Dermis blood vessel endothelial cell (primary cell): ENCODE data around the gene HTR1B. TPM values are rescaled to one million over a fixed set of nuclear protein-coding genes. Genes with fewer than 3 reads are reported as not detected.
A peak's percentile ranks its signal among the peaks of the same experiment; 100 is the strongest.

Experiments
- DNase-seq: peaks from one replicate; pipeline ENCODE4 v3.0.0; 2010
- total RNA-seq: library from RNA; depleted of rRNA; stranded (reverse); fragments of >200 nt; gene quantifications from 2 replicates; pipeline ENCODE4 v1.2.3, GENCODE V29; 2014

HTR1B gene, protein sequence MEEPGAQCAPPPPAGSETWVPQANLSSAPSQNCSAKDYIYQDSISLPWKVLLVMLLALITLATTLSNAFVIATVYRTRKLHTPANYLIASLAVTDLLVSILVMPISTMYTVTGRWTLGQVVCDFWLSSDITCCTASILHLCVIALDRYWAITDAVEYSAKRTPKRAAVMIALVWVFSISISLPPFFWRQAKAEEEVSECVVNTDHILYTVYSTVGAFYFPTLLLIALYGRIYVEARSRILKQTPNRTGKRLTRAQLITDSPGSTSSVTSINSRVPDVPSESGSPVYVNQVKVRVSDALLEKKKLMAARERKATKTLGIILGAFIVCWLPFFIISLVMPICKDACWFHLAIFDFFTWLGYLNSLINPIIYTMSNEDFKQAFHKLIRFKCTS
- 6.1 and 11.7 TPM in 2 replicates for total RNA-seq

DNA sequence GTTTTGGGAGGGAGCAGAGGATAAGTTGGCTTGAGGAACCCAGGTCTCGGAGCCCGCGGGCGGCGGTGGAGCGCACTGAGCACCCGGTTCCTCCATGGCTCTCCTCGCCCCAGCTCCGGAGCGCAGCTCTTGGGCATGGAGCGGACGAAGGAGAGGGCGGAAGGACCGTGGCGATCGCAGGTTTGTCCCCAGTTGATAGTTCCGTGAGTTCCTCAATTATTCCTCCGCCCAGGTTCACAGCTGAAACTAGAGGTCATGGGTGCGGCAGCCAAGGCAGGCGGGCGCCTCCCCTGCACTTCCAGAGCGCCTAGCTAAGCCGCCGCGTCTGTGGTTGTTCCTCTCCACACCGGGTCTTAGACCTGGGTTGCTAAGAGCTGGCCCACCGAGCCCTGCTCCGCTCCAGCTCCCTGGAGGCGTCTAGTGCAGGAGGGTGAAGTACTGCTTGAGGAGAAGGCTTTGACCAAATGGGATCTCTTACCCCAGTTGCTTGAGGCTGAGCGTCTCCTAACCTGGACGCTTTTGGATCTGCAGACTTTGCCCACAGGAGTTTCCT, at the start of gene HTR1B:
Gene HTR1B (minus strand): TSS at position 184 of the 553 bp plus-strand sequence. CDS start 88 bp downstream, at position 96.
- DNase-seq: peak; percentile 50

DNA sequence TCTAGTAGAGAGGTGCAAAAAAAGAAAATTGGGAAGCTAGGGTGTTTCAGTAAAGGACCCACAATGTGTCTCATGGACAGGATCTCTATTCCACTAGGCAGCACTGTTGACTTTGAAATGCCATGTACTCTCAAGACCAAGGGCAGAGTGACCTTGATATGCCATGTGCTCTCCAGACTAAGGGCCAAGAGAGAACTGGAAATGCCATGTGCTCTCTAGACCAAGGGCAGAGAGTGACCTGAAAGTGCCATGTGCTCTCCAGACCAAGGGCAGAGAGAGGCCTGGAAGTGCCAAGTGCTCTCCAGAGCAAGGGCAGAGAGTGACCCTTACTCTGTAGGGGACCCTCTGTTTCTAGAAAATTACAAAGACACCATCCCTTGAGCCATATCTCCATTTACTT, 49.3 kb upstream of the HTR1B start:
- no peak for DNase-seq

DNA sequence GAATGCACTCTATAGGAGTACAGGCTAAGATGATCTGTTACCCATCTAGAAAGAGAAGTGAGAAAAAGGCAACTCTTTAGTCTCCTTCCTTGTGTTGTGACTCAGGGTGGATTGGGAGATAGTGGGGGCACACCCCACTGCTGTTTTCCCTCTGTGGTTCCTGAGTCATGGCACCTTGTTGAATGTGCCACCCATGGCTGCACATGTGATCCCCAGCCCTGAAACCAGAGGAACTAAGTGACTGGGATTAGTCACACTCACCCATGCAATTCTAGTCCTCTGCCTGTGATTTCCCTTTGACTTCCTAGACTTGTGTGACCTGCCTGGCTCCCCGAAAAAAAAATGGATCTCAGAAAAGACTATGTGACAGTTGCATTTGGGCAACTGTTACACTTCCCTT, 48.6 kb upstream of the HTR1B start:
- DNase-seq: no peak

DNA sequence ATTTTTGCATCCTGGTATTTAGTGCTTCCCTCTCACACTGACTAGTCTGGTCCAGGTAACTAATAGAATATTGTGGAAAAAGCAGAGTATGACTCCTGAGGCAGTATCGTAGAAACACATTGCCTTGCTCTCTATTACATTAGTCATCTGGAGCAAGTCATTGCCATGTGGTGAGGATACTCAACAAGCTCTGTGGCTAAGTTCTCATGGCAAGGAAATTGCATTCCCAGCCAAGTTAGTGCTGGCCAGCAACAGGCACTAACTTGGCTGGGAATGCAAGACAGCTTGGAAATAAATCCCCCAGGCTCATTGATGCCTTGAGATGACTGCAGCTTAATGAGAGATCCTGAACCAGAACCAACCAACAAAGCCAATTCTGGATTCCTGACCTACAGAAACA, 39.7 kb upstream of the HTR1B start:
- no peak for DNase-seq

DNA sequence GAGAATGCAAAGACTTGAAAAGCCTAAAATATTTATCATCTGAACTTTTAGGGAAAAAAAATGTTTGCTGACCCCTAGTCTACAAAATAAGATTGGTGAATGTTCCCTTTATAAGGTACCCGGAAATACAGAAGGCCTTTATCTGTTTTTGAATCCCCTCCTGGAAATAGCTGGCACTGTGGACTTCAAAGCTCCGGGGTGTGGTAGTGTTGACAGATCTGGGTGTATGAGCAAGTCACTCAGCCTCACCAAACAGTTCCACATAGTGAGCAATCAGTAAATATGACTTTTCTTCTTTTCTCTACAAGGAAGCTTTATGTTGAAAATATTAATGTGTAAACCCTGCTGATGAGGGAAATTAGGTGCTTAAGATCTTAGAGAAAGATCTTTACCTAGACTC, 29.2 kb upstream of the HTR1B start:
- no peak for DNase-seq

DNA sequence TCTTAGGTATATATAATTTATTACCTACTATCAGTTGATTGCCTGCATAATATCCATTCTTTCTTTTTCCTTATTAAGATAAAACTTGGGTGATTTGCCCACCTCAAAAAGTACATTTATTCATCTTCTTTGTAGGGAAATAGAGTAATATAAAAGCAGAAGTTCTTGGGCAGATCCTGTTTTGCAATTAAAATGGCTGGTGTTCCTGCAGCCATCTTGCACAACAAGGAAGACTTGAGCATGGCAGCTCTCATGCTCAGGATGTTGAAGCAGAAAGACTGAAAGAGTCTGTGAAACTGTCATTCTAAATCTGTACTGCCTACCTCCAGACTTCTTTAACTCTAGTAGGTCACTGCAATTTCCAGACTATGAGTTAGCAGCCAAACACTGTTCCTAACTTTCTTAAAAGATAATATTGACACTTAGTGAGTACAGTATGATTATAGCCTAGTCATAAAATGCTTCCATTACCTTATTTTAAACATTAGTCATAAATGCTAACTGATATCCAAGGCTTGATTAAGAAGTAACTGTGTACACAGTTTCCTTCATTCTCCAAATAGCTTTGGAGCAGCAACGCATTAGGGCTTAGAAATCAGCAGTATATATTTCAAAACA, 24.6 kb upstream of the HTR1B start:
- no peak for DNase-seq

DNA sequence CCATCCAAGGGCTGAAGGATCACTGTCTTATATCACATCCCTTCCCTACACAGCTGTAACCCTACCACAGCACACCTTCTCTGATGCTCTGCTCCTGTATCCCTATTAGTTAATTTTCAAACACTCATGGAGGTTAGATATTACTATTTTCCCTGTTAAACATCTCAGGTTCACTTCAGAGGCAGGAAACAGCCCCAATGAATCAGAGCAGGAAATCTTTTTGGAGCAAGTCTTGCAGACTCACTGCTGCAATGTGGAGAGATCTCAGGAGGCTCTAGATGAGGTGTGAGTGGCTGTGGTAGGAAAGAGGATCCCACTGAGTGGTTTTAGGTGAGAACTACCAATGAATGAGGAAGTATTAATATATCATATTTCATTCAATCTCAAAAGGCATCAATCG, 19.7 kb upstream of the HTR1B start:
- peak; percentile 37 for DNase-seq

DNA sequence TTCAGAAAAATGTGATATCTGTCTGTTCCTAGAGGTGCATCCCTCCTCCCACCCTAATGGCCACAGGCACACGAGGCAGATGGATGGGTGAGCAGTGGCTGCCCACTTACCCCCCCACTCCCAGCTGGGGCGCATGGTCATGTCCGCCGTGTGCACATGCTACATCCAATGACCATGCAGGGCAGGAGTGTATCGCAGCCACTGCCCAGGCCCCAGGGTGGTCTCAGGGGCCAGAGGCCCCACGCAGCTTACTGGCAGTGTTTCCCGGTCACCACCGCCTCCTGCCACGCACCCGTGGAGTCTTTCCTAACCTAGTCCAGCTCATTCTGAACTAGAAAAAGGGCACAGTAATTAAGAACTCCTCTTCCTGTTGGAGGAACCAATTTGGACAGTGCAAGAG, 11.7 kb upstream of the HTR1B start:
- DNase-seq: no peak

DNA sequence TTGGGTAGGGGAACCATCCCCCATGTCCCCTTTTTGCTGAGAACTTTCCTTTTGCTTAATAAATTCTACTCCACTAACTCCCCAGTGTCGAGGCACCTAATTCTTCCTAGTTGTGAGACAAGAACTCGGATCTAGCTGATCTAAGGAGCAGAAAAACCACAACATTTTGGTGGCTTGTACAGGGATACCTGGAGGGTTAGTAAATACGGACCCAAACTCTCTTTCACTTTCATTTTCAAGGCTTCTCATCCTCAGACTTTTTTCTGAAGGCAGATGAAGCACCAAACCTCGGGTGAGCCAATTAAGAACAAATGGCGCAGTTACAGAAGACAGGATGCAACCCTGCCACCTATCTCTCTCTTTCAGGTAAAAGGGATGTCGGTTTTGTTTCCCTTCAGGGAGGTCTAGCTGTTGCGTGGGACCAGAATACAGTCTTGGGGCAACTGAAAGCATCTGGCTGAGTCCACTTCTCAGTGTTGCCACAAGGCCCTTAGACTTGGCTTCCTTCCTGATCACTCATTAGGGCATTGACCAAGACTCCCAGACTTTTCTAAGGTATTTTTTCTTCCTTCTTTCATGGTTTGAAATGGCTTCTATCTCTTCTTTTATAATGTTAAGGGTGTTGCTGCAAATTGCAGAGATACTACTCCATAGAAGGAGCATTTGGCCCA, 11.1 kb upstream of the HTR1B start:
- DNase-seq: no peak

DNA sequence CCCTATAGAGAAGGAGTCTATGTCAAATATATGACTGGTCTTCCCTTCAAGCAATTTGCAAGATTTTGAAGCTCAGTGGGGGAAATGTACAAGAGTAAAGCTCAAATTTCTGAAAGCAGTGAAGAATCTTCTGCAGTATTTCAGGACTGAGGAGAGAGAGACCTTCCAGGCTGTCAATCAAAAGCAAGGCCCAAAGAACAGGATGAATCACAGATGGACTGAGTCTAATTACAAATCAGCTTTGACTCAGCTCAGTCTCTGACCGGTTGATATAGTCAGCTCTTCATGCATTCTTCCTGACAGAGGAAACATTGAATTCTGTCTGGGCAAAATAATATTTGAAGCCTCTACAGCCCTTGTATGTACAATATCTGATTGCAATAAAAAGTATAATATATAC, 7.7 kb upstream of the HTR1B start:
- DNase-seq: peak; percentile 49

DNA sequence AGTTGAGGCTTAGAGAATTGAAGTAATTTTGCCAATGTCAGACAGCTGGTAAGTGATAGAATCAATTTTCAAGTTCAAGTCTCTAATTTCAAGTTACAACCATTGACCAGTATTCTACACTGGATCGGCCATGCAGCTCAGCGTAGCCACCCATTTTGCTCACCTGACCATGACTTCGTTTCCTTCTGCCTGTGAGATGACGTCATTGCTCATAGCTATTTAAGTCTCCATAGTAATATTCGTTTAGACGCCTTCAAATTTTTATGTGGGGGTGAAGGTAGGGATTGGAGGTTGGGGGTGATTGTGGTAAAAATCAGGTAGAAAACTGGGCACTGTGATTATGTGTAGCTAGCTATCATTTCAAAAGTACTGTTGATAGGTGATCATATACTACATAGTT, 5.6 kb upstream of the HTR1B start:
- peak; percentile 12 for DNase-seq

DNA sequence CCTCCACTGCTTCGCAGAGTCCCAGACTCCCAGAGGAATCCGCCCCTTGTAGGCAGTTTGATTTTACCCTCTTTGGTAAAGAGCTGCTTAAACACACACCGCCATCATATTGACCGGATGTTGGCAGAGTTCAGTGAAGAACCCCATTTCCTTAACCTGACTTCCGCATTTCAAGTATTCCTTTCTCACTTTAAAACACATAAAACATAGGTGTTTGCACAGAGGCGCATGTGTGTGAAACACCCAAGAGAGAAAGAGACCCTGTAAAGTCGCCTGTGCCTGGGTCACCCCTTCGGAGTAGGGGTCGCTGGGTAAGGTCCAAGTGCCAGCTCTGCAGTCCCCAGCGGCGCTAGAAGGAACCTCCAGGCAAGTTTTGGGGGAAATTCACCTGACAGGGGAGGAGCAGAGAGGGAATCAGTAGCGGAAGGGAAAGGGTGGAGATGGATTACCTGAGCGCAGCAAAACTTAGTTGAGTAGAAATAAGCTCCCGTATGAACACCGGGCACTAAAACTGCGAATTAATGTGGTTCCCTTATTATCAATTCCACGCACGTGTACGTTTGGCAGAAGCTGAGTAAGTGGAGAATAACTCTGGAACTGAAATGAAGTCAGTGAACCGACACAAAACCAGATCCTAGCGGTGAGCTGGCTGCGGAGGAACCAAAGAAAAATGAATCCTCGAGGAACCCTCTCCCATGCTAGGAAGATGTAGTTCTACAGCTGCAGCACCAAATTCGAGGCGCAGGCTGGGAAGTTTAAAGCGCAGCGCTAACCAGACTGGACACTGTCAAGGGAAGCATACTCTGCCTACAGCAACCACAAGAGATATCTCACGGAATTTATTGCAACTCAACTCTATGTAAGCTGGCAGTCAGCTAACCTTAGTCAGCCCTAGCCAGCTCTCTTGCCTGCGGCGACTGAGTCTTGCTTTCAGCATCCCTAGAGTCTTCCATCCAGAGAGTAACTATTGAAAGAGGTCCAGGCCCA, 3.5 kb upstream of the HTR1B start:
- peak; percentile 30 for DNase-seq

DNA sequence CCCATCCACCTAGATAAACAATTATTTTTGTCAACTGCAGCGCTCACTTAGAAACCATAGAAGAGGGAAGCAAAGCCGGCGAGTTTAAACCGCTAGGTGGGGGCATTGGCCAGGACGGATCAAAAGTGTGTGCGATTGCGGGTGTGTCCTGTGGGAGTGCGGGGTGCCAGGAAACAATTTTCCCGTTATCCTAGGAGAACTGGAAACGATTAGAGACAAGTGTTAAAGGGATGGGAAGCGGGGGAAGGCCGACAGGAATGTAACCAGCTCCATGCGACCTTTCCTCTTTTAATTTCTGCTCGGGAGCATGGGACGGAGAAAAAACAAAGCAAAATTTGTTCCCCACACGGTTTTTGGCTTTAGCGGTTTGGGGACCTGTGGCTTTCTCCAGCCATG, 2.8 kb upstream of the HTR1B start:
- peak; percentile 81 for DNase-seq

DNA sequence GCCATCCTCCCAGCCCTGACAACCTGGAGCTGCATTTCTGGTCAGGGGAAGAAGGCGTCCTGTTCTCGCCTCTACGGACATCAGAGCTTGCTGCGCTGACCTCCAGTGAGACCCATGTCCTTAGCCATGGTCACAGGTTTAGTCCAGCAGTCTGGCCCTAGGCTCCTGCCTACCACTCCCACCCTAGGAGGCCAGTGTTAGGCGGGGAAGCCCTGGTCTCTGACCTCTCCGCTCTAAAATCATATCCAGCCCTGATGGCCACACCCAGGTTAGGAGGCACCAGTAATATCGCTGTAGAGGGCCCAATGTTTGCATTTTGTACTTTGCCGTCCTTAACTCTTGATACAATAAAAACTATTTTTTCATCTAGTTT, 1.2 kb upstream of the HTR1B start:
- DNase-seq: no peak

DNA sequence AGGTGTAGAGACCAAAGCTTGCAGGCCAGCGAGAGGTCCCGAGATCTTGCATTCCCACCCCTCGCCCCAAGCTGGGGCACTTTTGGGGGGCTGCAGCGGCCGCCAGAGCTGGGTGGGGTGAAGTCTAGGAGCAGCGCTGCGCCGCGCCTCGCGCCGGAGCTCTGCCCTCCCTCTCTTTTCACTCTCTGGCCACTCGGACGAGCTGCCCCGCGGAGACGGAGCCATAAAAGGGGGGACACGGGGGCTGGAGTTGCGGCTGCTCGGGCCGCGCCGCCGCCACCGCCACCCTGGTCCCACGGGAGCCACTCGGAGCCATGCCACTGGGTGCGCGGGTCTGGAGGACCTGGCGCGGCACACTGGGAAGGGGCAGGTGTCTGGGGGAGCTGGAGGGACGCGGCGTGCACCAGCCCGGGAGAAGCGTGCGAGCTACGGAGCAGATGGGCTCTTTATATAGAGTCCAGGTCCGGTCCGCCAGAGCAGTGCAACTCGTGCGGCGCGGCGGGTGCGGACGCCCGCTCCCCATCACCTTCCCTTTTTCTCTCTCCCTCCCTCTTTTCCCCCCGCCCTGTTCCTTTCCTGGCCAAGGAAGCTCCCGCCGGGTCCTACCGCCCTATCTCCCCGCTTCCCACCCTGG, 687 bp upstream of the HTR1B start:
- peak; percentile 44 for DNase-seq

DNA sequence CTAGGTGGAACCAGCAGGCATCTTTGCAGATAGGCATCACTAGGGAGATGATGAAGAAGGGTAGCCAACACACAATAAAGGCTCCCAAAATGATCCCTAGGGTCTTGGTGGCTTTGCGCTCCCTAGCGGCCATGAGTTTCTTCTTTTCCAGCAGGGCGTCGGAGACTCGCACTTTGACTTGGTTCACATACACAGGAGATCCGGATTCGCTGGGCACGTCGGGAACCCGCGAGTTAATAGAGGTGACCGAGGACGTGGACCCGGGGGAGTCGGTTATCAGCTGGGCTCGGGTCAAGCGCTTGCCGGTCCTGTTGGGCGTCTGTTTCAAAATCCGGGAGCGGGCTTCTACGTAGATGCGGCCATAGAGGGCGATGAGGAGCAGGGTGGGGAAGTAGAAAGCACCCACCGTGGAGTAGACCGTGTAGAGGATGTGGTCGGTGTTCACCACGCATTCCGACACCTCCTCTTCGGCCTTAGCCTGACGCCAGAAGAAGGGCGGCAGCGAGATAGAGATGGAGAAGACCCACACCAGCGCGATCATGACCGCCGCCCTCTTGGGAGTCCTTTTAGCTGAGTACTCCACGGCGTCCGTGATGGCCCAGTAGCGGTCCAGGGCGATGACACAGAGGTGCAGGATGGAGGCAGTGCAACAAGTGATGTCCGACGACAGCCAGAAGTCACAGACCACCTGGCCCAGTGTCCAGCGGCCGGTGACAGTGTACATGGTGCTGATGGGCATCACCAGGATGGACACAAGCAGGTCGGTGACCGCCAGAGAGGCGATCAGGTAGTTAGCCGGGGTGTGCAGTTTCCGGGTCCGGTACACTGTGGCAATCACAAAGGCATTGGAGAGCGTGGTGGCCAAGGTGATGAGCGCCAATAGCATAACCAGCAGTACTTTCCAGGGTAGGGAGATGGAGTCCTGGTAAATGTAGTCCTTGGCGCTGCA, 658 bp downstream of the HTR1B start:
- DNase-seq: peak; percentile 76

DNA sequence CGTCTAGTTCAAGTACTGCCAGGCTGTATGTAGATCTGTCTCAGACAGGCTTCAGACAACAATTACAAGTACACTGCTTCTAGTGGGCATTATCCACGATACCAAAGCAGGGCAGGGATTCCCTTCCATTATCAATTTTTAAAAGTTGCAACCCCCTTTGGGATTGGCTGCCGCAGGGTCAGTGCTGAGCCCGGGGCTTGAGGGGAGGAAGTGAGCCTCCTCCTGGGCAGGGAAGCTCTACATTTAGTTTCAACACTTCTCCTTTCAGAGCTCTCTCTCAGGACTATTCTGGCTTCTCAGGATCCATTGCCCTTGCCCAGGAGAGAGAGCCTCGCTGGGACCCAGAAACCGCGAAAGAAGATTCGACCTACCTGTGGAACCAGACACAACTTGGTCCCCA, 1.5 kb downstream of the HTR1B start:
- DNase-seq: peak; percentile 42

DNA sequence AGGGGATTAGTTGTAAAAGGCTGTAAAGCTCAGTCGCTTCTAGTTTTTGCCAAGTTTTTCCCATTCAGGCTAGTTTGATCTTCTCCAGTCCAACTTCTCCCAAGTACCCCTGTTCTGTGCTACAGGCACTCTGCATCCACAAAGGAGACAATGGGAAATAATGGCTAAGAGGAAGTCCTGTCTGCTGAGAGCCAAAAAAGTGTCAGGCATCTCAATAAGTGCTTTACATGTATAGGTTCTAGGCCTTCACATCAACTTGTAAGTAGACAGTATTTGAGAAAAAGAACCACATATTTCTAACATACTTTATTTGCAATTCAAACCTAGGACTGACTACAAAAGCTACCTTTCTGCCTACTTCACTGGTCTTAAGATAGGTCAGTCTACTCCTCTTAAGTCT, 4.9 kb downstream of the HTR1B start:
- peak; percentile 57 for DNase-seq

DNA sequence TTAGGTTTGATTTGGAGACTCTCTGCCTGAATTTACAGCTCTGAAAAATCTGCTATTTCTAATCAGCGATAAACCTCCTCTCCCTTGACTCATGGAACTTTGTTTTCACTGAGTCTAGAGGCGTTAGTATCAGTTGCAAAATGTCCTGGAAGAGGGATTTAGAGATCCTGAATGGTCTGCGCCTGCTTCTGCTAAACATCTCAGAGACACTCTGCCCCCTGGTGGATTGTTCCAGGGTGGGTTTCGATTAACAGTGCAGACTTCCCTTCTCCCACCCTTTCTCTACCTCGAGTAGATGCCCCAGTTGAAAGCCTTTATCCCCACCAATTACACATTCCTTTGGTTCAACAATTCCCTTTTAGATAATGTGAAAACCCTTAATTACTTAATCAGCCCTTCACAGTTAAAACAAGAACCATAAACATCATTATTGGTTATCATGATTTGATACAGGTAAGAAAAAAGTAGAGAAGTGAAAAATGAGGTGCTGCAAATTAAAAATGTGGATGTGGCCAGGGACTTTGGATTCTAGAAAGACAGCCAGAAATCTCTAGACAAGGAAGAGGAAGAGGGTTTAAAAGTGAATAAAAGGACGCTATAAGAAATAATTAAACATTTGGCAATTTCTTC, 5.5 kb downstream of the HTR1B start:
- DNase-seq: peak; percentile 95
